GM18909 (cell line): ENCODE measurements around the gene TCN2.
"Not testable (repeated sequence)": the region's sequence is repeated elsewhere in the genome, so short reads cannot be mapped to it uniquely, and the experiment has no call there.

Experiments used
- ATAC-seq: cut with Tn5 transposase; IDR thresholded peaks from one replicate; pipeline ENCODE4 v1.9.1; 2021; ENCODE audit warnings: mild to moderate bottlenecking; ENCODE audit not compliant: unreplicated experiment, poor library complexity

TCN2 gene

GRCh38 chr22:30607300-30607930 lies 441 bp downstream of the TCN2 start:
- no peak for ATAC-seq

- no peak for ATAC-seq
Observed at GRCh38 chr22:30607939-30608338, 965 bp downstream of the TCN2 start.

- ATAC-seq: no peak
Observed at GRCh38 chr22:30609260-30610185, 2.5 kb downstream of the TCN2 start.

GRCh38 chr22:30610299-30610698 lies 3.3 kb downstream of the TCN2 start:
- ATAC-seq: no peak

- no peak for ATAC-seq
Observed at GRCh38 chr22:30611197-30611596, 4.2 kb downstream of the TCN2 start.

GRCh38 chr22:30612789-30613188 lies 5.8 kb downstream of the TCN2 start:
- no peak for ATAC-seq

- ATAC-seq: no peak
Observed at GRCh38 chr22:30614268-30614667, 7.3 kb downstream of the TCN2 start.

GRCh38 chr22:30614879-30615278 lies 7.9 kb downstream of the TCN2 start:
- ATAC-seq: no peak

- ATAC-seq: no peak
Observed at GRCh38 chr22:30615543-30615954, 8.6 kb downstream of the TCN2 start.

GRCh38 chr22:30617819-30618218 lies 10.8 kb downstream of the TCN2 start:
- ATAC-seq: no peak

GRCh38 chr22:30619909-30620308 lies 12.9 kb downstream of the TCN2 start:
- ATAC-seq: not testable (repeated sequence)

- no peak for ATAC-seq
Observed at GRCh38 chr22:30626413-30626812, 19.4 kb downstream of the TCN2 start.

GRCh38 chr22:30627471-30627870 lies 20.5 kb downstream of the TCN2 start:
- ATAC-seq: no peak

GRCh38 chr22:30628491-30628890 lies 21.5 kb downstream of the TCN2 start:
- no peak for ATAC-seq

- ATAC-seq: not testable (repeated sequence)
Observed at GRCh38 chr22:30631469-30631868, 24.5 kb downstream of the TCN2 start.

GRCh38 chr22:30634471-30635233 lies 27.7 kb downstream of the TCN2 start:
- ATAC-seq: peak; percentile 61

- peak; percentile 71 for ATAC-seq
Observed at GRCh38 chr22:30635273-30636225, 28.6 kb downstream of the TCN2 start, which contains the start of gene SLC35E4. SLC35E4 (plus strand) TSS chr22:30635781; CDS start chr22:30636451, 670 bp downstream.

GRCh38 chr22:30636226-30637077 lies 29.5 kb downstream of the TCN2 start:
- no peak for ATAC-seq

GRCh38 chr22:30637701-30638114 lies 30.7 kb downstream of the TCN2 start:
- no peak for ATAC-seq
